GM12872 (cell line): ENCODE results near the gene SP3.

Source experiments
- CTCF ChIP-seq: IDR thresholded peaks from 3 replicates; pipeline ENCODE4 v1.5.1; 2011; ENCODE audit warnings: low read depth, mild to moderate bottlenecking, low read length, moderate library complexity; ENCODE audit not compliant: insufficient read depth

SP3 gene

GRCh38 chr2:174009488-174010223 is 44.5 kb upstream of the SP3 start:
- TF ChIP-seq CTCF, result no peak

GRCh38 chr2:174008720-174009119 is 43.5 kb upstream of the SP3 start:
- TF ChIP-seq CTCF, result no peak

- TF ChIP-seq CTCF, result no peak
These were observed 41.8 kb upstream of the SP3 start for GRCh38 chr2:174007010-174007409.

- TF ChIP-seq CTCF, result no peak
These were observed 40.7 kb upstream of the SP3 start for GRCh38 chr2:174005801-174006419.

- TF ChIP-seq CTCF, result no peak
These were observed 39.9 kb upstream of the SP3 start for GRCh38 chr2:174004905-174005605.

GRCh38 chr2:174003720-174004695 is 38.8 kb upstream of the SP3 start:
- 0 out of 3 replicates have a peak, but pooled peaks have one; percentile 15 for TF ChIP-seq CTCF

GRCh38 chr2:174002679-174003078 is 37.5 kb upstream of the SP3 start:
- TF ChIP-seq CTCF, result no peak
